Ureter (tissue), 1 donor: ENCODE data around the gene TMSB10. TPM values are rescaled to one million over a fixed set of nuclear protein-coding genes. Genes with fewer than 3 reads are reported as not detected.
"Not testable (repeated sequence)": the region's sequence is repeated elsewhere in the genome, so short reads cannot be mapped to it uniquely, and the experiment has no call there.

ENCODE experiments used
- DNase-seq: peaks from one replicate; pipeline ENCODE4 v3.0.0-alpha.2; 2020; ENCODE audit warnings: low spot score
- total RNA-seq: library from RNA; stranded (reverse); gene quantifications from one replicate; pipeline ENCODE4 v1.2.4, GENCODE V29; 2023
- donor health status: DM: yes; HTN: yes; CAD: no.

TMSB10 gene
- total RNA-seq, 1 donor from 2014 or later = 1,066 TPM

DNA sequence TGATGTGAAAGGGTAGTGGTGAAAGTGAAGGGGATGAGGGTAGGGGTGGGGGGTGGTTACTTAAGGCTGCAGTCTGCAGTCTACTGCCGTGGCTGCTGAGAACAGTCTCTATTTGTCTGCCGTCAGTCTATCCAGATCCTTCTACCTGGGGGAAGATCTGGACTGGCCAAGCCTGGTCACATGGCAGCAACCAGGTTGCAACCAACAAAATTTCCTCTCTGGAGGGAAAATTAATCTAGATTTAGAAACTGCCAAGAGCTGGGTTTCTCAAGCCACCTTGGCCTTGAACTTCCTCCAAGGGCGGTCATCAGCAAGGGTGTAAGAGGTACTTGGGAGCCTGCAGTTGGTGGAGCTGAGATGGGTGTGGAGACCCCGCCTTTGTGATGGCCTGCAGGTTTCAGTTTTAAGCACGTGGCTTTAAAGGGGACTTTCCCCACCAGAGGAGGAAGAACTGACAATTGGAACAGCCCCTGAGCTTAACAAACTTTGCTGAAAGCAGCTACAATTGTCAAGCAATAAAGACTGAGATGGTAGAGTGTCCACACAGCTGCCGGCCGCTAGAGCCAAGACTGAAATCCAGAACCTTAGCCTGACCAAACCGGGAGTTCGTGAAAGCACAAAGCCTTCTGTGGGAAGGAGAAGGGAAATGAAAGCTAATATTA lies 34.1 kb downstream of the TMSB10 start:
- no peak for DNase-seq

DNA sequence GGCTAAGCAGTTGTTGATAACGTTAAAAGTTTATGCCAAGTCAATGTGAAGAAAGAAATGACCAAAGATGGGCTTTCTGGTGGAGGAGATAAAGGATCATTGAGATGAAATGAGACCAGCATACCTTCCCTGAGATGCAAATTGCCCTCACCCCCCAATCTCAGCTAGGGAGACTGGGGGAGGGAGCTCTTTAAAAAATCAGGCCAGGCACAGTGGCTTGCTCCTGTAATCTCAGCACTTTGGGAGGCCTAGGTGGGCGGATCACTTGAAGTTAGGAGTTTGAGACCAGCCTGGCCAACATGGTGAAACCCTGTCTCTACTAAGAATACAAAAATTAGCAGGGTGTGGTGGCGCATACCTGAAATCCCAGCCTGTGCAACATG lies 34.6 kb downstream of the TMSB10 start:
- DNase-seq = no peak

DNA sequence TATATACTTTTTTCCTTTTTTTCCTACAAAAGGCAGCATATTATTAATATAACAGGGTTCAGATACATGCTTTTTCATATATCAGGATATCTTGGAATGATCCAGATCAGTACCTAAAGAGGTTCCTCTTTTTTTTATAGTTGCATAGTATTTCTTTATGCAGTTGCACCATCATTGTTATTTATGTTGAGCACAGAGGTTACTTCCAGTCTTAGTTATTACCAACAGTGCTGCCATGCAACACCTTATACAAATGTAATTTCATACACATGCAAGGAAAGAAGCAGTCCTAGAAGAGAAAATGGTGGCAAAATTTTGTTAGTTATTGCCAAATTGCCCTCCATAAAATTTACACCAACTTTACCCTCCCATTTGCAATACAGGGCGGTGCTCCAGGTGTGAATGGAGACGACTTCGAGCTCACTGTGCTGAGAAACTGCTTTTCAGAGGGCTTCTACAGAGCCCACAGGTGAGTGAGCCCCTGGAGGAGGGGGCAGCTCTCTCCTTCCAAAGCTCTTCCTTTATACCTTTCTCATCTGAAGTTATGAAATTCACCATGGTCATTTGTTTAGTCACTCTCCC lies 35.5 kb downstream of the TMSB10 start:
- no peak for DNase-seq

DNA sequence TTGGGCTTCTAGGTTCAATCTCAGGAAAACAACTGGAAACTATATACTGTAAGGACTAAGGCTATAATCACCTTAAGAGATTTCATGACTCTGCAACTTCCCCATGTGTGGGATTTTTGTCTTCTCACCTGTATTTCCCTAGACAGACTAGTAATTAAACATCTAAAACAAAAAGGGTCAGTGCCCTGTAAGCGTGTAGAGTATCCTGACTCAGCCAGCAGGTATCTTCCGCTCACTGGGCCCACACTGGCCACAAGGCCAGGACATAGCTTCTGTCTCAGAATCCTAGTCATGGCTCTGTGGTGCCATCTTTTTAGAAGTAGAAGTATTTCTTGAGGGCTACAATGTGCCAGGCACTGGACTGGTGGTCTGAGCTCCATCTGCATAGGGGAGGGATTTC lies 36.7 kb downstream of the TMSB10 start:
- no peak for DNase-seq

DNA sequence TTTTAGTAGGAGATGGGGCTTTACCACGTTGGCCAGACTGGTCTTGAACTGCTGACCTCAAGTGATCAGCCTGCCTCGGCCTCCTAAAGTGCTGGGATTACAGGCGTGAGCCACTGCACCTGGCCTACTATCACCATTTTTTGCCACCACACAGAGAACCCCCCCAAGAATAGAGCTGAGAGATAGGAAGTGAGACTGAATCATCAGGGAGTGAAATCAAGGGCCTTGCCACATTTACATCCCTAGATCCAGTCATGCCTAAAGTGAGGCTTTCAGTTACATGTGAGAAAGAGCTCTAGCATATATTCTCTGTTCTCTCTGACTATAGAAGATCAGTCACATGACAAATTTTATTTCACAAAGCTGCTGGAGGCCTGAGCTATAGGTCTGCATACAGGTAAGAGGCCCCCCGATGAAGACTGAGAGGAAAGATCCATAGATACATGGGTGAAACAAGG lies 37.5 kb downstream of the TMSB10 start:
- no peak for DNase-seq

DNA sequence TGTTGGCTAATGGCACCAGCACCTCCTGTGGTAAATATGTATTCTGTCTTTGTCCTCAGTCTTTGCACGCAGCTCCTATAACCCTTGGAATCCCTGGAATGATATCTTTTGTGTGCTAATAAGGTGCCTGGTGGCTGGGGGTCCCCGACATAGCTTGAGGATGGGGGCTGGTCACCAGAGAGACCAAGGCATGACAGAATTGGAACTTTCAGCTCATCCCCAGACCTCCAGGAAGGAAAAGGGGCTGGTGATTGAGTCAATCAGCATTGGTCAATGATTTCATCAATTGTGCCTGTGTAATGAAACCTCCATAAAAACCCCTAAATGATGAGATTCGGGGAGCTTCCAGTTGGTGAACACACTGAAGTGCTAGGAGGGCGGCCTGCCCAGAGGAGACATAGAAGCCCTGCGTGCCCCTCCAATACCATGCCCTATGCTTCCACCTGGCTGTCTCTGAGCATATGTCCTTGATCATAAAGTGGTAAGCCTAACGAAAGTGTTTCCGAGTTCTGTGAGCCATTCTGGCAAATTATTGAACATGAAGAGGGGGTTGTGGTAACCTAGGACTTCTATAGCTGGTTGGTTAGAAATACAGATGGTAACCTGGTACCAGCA lies 38.9 kb downstream of the TMSB10 start:
- DNase-seq = no peak

DNA sequence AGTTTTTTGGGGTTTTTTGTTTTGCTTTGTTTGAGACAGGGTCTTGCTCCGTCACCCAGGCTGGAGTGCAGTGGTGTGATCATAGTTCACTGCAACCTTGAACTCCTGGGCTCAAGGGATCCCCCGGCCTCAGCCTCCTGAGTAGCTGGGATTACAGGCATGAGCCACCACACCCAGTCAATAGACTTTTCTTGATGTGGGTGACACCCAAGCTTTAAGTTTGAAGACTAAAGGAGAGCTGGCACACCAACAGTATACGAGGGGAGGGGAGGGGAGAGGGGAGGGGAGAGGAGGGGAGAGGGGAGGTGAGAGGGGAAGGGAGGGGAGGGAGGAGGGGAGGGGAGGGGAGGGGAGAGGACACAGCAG lies 40.4 kb downstream of the TMSB10 start:
- not testable (repeated sequence) for DNase-seq

DNA sequence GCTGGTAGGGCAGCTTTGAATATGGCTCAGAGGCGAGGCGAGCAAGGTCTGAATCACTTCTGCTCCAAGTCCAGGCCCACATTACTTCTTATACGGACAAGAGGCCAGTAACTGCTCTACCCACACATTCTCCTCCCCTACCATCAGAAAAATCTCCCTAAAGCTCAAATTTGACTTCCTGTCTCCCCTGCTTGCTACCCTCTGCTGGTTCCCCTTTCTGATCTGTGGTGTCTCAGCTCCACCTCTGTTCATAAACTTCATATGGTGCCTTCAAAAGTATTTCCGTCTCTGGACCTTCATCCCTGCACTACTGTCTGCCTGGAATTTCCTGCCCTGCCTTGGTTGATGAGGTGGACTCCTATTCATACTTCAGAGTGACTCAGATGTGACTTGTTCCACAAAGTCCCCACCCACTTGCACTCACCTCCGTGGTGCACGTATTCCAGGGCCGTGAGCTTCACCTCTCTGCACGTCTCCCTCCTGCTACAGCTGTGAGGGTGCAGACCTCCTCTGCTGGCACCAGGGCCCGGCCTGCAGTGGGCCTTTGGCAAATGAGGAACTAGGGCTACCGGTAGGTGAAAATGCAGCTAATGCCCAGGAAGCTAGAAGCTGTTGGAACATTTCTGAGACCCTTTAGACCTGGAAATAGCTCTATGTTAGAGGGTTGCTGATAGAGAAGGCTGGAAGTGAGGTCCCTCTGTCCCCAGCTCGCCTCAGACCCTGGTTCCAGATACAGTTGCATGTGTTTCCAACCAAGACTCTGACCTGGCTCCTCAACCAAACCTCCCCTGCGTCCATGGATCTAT lies 41.0 kb downstream of the TMSB10 start:
- peak; percentile 61 for DNase-seq

DNA sequence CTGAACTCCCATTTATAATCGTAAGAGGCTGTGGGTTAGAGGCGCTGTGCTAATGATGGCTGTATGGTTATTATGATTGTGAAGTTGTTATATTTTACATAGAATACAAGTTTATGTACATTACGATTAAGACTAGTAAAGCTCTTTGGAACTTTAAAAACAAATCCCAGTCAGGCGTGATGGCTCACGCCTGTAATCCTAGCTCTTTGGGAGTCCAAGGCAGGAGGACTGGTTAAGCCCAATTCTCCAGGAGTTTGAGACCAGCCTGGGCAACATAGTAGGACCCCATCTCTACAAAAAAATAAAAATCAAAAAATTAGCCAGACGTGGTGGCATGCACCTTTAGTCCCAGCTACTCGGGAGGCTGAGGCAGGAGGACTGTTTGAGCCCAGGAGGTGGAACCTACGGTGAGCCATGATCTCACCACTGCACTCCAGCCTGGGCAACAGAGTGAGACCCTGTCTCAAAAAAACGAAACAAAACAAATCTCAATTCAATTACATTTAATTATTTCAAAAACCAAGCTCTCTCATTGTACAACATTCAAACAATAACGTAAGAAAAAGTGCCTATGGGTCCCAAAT lies 41.6 kb downstream of the TMSB10 start:
- no peak for DNase-seq

DNA sequence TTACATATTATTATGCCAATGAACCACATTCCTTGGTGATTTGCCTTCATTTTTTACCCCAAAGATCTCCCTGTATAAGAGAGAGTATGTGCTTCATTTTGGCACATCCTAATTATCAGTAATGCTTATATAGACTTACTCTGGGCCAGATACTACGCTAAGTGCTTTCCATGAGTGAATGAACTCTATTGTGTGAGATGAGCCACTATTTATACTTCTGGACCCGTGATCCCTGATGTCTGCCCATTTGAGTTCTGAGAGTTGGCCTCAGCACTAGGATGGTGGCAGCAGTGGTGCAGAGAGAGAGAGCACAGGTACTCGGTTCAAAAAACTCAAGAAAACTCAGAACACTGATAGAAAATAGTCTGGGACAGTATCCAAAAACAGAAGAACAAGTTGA lies 48.1 kb downstream of the TMSB10 start:
- no peak for DNase-seq

DNA sequence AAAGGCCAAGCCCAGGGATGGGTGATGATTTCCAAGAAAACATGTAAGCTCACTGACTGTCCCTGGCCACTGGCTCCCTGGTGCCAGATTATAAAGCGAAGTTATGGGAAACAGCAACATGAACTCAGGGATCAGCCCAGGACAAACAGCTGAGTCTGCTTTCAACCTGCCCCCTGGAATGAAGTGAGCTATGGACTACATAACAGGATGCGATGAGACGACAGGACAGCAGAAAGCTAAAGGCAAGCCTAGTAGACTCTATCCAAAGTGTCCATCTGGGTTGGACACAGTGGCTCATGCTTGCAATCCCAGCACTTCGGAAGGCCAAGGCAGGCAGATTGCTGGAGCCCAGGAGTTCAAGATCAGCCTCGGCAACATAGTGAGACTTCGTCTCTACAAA lies 48.9 kb downstream of the TMSB10 start:
- DNase-seq = no peak

Other genes with a start within 250 kb of the TMSB10 start
- gene TRABD2A, start 24.6 kb upstream of the TMSB10 start, total RNA-seq = 4.1 TPM
- gene KCMF1, start 65.5 kb downstream of the TMSB10 start, total RNA-seq = 55.2 TPM
- gene TCF7L1, start 227.7 kb downstream of the TMSB10 start, total RNA-seq = 15.5 TPM